GM23248 (cell line): ENCODE measurements around the gene SH3RF3.

ENCODE experiments used
- EZH2 ChIP-seq: fragments of 200-600 bp; sonication (generic); IDR thresholded peaks from 2 replicates; pipeline ENCODE4 v1.6.1; 2018; ENCODE audit warnings: antibody characterized with exemption, mild to moderate bottlenecking; ENCODE audit not compliant: insufficient read depth, poor library complexity, severe bottlenecking
- EZH2phosphoT487 ChIP-seq: fragments of 200-600 bp; sonication (generic); IDR thresholded peaks from 2 replicates; pipeline ENCODE4 v1.6.1; 2018; ENCODE audit warnings: antibody characterized with exemption, moderate library complexity, mild to moderate bottlenecking, low read depth; ENCODE audit not compliant: insufficient read depth

DNA sequence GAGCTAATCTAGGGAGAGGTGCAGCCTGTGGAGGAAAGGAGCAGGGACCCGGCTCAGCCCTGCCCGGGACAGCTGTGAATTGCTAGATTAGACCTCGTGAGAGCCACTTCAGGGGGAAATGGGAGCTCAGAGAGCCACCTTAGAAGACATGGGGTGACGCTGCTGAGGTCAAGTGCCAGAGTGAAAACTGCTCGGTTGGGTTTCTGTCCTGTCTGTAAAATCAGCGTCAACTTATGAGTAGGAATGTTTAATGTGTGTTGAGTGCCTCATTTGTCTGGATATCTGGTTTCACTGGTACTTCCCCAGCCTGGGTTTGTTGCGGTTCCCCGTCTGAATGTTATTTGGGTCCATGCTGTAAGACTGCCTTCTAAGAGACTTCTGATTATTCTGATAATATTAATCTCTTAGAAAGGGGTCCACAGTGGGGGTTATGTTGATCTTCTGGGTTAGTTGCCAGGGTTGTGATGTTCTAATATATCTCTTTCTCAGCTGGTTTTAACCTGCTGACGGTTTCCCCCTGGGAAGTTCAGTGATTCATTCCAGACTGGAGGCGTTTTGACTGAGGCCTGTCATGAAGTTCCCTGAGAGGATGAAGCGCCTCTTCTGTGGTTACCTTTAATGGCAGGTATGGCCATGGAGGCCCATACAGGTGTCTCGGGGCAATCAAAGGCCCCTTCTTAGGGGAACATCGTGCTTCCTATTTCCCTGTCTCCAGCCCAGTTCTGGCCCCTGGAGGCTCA is 175.9 kb downstream of the SH3RF3 start:
- no peak for TF ChIP-seq EZH2
- no peak for TF ChIP-seq EZH2phosphoT487
